Measurements from ENCODE around the gene PNPLA1. TPM values are rescaled to one million over a fixed set of nuclear protein-coding genes. Genes with fewer than 3 reads are reported as not detected.

The PNPLA1 gene
- total RNA-seq, 1 donor from 2014 or later, result 0.26 TPM

- H3K4me3 ChIP-seq (ENCODE audit: low read depth, low read length), result no peak overlapping the region
Observed at GRCh38 chr6:36224918-36225461, 44.9 kb upstream of the PNPLA1 start.

GRCh38 chr6:36226438-36227047 lies 43.3 kb upstream of the PNPLA1 start:
- FAIRE-seq (no peak), DNase-seq (ENCODE audit: low read depth) (peak; percentile 23)
- H3K36me3 ChIP-seq (ENCODE audit: control insufficient read depth, insufficient read depth, low read length), result peaks cover 15% of the 10 kb centered on the region
- H3K4me3 ChIP-seq (ENCODE audit: low read depth, low read length), result no peak overlapping the region
- no peak for TF ChIP-seq CTCF (IDR thresholded peaks at IDR 0.05; ENCODE audit: insufficient read depth, low read length, severe bottlenecking)
- H3K27me3 ChIP-seq (ENCODE audit: control insufficient read depth, insufficient read depth, low read length), result no peaks in the 10 kb centered on the region

More at GRCh38 chr6:36224918-36225461, 44.9 kb upstream of the PNPLA1 start:
- DNase-seq (ENCODE audit: low read depth), result peak; percentile 14
- FAIRE-seq, result no peak
- Histone ChIP-seq H3K27me3 (ENCODE audit: control insufficient read depth, insufficient read depth, low read length) (no peaks in the 10 kb centered on the region), H3K36me3 (ENCODE audit: control insufficient read depth, insufficient read depth, low read length) (peaks cover 13% of the 10 kb centered on the region)
- TF ChIP-seq CTCF (IDR thresholded peaks at IDR 0.05; ENCODE audit: insufficient read depth, low read length, severe bottlenecking), result no peak

GRCh38 chr6:36227379-36228228 lies 42.3 kb upstream of the PNPLA1 start:
- H3K36me3 ChIP-seq (ENCODE audit: control insufficient read depth, insufficient read depth, low read length), result peaks cover 10% of the 10 kb centered on the region
- no peak for FAIRE-seq
- DNase-seq (ENCODE audit: low read depth), result peak; percentile 91
- no peak overlapping the region for H3K4me3 ChIP-seq (ENCODE audit: low read depth, low read length)
- no peak for TF ChIP-seq CTCF (IDR thresholded peaks at IDR 0.05; ENCODE audit: insufficient read depth, low read length, severe bottlenecking)
- H3K27me3 ChIP-seq (ENCODE audit: control insufficient read depth, insufficient read depth, low read length), result no peaks in the 10 kb centered on the region

GRCh38 chr6:36229223-36229622 lies 40.6 kb upstream of the PNPLA1 start:
- no peak for TF ChIP-seq CTCF (IDR thresholded peaks at IDR 0.05; ENCODE audit: insufficient read depth, low read length, severe bottlenecking)
- Histone ChIP-seq H3K27me3 (ENCODE audit: control insufficient read depth, insufficient read depth, low read length) (no peaks in the 10 kb centered on the region), H3K36me3 (ENCODE audit: control insufficient read depth, insufficient read depth, low read length) (peaks cover 8% of the 10 kb centered on the region), H3K4me3 (ENCODE audit: low read depth, low read length) (no peak overlapping the region)
- FAIRE-seq, result no peak
- DNase-seq (ENCODE audit: low read depth), result no peak

- no peak overlapping the region for H3K4me3 ChIP-seq (ENCODE audit: low read depth, low read length)
- no peaks in the 10 kb centered on the region for H3K27me3 ChIP-seq (ENCODE audit: control insufficient read depth, insufficient read depth, low read length)
- peaks cover 7% of the 10 kb centered on the region for H3K36me3 ChIP-seq (ENCODE audit: control insufficient read depth, insufficient read depth, low read length)
- TF ChIP-seq CTCF (IDR thresholded peaks at IDR 0.05; ENCODE audit: insufficient read depth, low read length, severe bottlenecking), result no peak
- no peak for FAIRE-seq
- peak; percentile 78 for DNase-seq (ENCODE audit: low read depth)
Observed at GRCh38 chr6:36230371-36230770, 39.5 kb upstream of the PNPLA1 start.
